MM.1S (cell line): ENCODE measurements around the gene HIP1.

ENCODE experiments used
- EZH2phosphoT487 ChIP-seq: fragments of 300-600 bp; sonication (generic); IDR thresholded peaks from 2 replicates; pipeline ENCODE4 v1.6.1; 2018; ENCODE audit warnings: antibody characterized with exemption, low read length
- TF ChIP-seq, protein P1 (sequence below): fragments of 300-600 bp; sonication (generic); IDR thresholded peaks from 2 replicates; pipeline ENCODE4 v1.5.1; 2016; ENCODE audit warnings: antibody characterized with exemption, low read length, mixed read lengths

DNA sequence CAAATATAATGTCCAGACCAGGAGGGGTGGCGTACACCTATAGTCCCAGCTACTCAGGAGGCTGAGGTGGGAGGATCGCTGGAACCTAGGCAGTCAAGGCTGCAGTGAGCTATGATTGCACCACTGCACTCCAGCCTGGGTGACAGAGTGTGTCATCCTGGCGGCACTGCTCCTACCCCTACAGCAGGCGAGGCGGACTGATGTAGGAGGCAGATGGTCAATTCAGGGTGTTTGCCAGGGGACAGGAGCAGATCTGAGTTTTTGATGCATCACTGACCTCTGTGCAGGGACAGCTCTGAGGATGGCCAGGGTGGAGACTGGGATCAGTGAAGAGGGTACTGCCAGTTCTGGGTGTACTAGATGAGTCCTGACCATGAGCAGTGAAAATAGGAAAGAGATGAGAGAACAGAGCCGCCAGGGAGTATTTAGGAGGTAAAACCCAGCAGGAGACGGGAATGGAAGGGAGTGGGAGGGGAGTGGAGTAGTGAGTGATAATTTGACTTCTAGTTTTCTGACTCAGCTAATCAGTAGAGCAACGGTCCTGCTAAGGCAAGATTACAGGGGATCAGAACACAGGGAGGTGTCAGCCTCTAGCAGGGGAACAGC lies 75.3 kb downstream of the HIP1 start:
- TF ChIP-seq, protein P1, sequence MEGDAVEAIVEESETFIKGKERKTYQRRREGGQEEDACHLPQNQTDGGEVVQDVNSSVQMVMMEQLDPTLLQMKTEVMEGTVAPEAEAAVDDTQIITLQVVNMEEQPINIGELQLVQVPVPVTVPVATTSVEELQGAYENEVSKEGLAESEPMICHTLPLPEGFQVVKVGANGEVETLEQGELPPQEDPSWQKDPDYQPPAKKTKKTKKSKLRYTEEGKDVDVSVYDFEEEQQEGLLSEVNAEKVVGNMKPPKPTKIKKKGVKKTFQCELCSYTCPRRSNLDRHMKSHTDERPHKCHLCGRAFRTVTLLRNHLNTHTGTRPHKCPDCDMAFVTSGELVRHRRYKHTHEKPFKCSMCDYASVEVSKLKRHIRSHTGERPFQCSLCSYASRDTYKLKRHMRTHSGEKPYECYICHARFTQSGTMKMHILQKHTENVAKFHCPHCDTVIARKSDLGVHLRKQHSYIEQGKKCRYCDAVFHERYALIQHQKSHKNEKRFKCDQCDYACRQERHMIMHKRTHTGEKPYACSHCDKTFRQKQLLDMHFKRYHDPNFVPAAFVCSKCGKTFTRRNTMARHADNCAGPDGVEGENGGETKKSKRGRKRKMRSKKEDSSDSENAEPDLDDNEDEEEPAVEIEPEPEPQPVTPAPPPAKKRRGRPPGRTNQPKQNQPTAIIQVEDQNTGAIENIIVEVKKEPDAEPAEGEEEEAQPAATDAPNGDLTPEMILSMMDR, result no peak
- no peak for TF ChIP-seq EZH2phosphoT487
